ENCODE results near the gene POC1B.
"Not testable (repeated sequence)": the region's sequence is repeated elsewhere in the genome, so short reads cannot be mapped to it uniquely, and the experiment has no call there.

Gene POC1B

DNA sequence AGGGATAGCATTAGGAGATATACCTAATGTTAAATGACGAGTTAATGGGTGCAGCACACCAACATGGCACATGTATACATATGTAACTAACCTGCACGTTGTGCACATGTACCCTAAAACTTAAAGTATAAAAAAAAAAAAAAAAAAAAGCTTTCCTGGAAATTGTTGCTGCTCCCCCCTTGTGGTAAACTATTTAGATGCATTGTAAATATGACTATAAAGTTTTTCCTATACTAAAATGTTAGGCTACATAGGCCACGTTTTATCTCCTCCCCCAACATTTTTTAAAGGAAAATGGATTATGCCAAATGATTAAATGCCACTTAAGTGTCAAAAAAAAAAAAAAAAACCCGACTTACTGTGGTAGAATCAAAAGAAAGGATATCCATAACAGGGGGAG is 66.6 kb downstream of the POC1B start:
- not testable (repeated sequence) for DNase-seq

DNA sequence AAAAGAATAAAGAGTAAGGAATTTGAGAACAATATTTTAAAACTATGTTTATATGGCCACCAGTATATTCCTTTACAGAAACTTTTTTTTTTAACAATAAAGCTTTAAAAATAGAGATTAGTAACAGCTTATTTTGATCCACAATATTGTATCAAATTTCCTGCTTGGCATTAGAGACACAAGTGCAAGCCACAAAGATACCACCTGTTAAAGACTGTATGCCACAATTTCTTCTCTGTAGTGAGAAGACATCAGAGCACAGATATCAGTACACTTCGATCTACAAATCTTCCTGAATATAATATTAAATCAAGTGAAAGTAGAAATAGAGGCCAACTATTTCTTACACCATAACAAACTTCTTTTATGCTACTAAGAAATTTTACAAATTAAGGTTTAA is 69.3 kb downstream of the POC1B start:
- no peak for DNase-seq

DNA sequence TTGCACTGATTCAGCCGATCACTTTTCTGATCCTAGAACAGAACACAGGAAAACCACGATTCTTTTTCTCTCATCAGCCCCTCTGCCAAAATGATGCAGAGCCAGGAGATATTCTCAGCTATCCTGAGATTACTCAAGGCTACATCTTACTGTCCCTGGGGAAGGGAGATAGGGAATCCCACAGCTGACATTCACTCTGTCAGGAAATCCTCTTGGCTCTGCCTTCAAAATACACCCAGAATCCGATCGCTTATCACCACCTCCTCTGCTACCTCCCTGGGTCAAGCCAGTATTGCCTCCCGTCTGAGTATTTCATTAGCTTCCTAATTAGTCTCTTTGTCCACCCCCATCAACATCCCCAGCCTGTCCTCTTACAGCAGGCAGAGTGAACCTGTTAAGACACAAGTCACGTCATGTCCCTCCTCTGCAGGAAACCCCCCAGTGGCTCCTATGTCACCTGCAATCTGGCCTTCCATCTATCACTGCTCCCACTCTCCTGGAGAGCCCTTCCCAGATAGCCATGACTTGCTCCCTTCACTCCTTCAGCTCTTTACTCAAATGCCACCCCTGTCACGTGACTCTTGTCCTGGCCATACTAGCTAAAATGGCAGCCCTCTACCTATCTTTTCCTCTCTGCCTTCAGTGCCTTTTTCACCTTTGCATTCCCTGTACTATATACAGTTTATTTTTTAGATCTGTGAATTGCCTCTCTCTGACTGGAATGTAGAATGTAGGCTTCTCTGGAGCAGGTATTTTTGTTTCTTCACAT is 71.6 kb downstream of the POC1B start:
- DNase-seq, result no peak

DNA sequence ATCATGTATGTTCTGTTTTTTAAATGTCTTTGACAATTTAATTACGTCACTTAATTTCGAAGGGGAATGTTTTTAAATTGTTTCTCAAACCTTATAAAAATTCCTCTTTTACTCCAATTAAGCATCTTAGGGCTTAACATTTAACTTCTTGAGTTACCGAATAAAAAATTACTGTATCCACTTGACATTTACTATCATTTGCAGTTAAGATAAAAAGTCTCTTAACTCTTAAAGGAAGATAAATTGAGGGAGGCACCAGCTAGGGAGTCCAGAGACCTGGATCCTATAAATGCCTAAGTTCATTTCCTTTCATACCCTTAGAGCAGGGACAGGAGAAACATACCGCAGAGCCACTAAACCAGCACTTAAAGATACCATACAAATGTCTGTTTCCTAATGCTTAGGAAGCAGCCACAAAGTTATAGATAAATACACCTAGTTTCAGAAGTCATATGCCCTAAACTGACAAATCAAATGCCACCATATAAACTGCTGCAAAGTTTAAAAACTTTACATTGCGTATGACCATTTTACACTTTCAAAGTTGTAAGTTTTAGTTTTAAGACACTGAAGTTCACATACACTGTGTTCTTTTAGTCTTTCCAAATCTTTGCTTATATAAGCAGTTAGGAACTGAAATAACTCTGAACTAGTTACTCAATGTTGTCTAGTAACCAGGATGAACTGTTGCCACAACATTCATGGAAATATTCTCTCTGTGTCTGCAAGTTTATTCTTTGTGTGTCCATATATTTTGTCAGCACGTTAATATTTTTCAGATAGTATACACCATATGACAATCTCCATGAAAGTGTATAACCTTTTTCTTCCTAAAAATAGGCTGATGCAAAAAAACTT is 72.5 kb downstream of the POC1B start:
- DNase-seq, result no peak

DNA sequence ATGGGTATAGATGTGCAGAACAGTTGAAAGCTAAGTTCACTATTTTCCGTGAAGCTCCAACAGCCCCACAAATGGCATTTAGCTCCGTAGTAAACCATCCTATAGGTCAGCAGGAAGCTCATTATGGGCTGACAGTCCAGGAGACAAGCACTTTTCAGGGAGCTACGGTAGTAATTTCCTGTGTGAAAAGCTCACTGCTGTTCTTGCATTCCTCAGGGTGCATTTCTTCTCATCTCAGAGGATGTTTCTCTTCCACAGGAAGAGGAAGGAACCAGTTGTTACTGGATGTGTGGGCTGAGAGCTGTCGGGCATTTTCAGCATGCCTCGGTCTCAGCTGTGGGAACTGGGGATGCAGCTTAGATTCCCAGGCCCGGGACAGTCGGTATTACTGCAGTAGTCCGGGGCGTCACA is 74.0 kb downstream of the POC1B start:
- no peak for DNase-seq

DNA sequence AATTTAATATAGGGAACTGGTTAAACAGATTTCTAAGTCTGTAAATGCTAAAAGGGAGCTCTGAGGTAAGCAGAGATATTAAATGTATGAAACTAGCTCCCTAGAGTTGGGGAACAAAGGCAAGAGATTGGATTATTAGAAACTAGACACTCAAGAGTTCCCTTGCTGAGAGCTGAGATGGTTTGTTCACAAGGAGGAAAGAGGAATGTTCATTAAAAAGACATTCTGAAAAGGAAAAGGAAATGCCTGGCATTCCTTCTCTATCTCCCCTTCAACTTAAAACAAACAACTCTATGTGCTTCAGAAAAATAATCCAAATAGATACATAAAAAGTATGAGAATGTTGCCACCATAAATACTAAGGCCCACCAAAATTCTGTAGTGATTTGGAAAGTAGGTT is 74.9 kb downstream of the POC1B start:
- DNase-seq, result no peak

DNA sequence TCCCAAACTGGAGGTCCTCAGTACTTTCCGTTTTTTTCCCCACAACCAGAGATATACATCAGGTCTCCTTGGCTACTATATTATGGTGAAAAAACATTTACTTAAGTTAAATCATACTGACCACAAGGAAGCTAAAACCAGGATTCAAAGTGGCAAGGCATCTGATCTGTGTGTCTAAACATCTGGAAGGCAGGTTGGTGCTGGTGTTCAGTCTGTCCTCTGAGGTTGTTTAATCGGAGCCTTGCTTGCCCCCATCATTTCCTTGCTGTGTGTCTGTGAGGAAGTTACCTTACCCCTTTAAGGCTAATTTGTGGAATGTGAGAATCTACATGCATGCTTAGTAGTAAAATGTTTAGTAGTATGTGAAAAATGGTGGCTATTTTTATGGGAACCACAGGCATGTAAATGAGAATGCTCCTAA is 76.9 kb downstream of the POC1B start:
- no peak for DNase-seq

DNA sequence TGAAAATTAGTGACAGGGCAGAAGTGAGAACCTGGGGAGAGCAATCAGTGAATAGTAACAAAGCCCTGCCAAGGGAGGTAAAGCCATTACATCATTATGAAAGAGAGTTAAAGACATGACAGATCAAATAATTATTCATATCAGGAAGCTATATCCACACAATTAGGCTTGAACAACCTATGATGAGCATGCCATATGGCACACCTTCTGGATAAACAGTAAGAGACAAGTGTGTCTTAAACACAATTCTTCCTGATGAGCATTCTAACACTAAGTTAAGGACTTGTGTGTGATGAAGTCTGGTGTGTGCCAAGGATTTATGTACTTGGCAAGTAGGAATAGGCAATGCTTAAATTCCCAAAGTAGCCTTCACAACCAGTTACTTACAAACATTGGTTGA is 77.3 kb downstream of the POC1B start:
- no peak for DNase-seq

DNA sequence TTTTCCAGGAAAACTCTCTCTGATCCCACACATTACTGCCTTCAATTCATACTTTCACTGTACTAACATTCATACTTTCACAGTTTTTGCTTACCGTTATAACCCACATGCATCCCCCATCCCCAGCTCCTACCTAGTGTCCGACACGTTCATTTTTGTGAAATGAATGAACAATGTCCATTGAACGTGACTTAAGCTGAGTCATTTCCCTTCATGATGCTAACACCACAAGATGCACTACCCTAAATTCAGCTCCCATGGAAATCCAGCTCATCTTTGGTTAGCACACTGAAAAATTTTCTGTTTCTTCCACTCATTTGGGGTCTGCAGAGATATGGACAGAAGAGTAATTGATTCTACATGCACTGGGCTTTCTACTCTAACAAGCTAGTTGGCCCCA is 85.9 kb downstream of the POC1B start:
- no peak for DNase-seq

DNA sequence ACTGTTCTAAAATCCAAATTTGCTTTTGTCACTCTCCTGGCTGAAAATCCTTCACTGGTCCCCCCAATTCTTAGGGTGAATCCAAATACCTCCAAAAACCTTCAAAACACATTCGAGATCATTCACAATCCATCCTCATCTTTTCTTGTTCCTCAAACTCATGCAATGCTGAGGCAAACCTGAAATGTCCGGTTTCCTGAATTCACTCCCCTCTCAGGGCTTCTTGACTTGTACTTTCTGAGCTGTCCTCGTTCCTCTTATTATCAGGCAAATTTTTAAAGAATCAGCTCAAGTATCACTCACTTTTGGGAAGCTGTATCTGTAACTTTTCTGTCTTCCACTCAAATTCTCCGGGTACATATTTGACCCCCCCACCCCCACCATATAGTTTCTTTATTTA is 88.6 kb downstream of the POC1B start:
- no peak for DNase-seq

DNA sequence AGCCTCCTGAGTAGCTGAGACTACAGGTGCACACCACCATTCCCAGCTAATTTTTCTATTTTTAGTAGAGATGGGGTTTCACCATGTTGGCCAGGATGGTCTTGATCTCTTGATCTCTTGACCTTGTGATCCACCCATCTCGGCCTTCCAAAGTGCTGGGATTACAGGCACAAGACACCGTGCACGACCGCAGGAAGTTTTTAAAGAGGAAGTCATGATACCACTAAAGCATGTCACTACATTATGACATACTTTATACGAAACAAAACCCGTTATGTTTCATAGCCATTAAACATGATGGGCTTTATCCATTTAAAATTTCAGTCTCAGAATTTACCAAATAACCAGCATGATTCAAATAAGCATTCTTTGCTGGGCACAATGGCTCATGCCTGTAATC is 89.8 kb downstream of the POC1B start:
- DNase-seq, result no peak

DNA sequence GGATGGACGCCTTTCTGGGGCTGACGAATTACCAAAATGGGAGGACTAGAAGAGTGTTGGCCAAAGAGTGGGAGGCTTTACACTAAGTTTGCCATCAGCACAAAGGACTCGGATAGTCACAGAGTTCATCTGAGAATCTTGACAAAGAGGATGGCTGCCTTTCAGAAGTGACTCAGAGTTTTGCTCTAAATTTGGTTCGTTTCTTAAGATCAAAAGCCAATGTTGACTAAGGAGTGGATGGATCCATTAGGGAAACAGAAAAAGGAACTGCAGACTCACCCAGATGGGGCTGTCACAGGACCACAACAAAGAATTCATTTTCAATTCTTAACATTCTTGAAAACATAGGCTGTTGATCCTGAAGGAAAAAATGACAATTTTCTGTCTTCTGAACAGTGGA is 92.2 kb downstream of the POC1B start:
- DNase-seq, result no peak

DNA sequence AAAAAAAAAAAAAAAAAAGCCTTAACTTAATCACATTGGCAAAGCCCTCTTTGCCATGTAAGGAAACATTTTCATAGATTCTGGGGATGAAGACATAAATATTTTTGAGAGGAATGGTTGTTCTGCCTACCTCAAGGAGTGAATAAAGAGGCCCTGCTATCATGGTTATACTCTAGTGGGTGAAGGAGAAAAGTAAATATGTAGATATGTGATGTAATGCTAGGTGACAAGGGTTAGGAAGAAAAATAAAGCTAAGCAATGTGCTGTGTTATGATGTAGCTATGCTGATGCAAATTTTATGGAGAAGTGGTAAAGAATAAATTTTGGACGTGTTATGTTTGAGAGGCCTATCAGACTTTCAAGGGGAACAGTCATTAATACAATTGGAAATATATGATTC is 93.5 kb downstream of the POC1B start:
- no peak for DNase-seq

DNA sequence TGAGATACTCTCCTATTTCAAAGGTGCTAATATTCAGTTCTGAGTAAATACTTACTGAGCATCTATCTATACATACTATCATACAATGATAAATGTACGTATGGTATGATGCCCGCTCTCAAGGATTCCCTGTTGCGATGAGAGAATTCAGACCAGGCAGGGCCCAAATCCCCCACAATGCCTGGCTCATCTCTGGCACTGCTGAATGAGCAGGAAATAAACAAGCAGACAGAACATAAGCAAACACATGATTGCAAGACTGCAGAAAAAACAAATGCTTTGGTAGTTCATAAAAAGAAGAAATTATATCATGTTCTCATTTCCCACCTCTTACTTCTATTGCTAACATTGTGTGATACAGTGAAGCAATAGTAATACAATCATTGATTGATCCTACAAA is 96.3 kb downstream of the POC1B start:
- DNase-seq, result no peak

DNA sequence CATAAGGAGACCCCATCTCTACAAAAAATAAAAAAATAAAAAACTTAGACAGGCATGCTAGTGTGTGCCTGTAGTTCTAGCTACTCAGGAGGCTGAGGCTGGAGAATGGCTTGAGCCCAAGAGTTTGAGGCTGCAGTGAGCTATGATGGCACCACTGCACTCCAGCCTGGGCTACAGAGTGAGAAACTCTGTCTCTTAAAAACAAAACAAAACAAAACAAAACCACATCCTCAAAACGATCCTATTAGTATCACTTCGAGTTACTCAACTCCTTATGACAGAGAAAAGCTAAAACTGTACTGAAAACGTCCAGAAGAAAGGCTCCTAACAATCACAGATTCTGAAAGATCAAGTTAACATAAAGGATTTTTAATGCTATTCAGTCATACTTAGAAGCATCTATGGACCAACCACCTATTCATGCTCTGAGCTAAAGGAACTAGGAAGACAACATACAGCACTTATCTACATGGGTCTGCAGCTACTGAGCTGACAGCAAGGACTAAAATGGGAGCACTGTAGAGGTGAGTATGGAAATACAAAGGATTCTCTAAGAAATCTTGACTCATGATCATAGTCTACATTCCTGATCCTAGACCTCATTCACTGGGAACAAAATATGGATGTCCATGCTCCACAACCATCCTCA is 98.2 kb downstream of the POC1B start:
- no peak for DNase-seq

DNA sequence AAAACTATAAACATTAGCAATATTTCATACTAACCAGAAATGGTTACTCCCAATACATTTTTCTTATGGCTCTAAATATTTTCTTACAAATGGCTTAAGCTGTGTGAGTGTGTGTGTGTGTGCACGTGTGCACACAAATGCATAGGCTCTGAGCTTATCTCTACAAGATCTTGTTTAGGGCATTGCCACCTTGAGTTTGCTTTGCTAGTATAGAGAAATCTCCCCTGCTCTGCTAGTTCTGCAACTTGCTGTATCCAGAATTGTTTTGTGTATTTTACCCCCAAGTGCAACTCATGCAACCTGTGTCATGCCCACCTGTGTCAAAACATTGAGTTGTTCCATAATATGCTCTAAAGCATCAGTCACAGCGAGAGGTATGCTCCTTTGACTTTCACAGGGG is 101.0 kb downstream of the POC1B start:
- DNase-seq, result no peak

DNA sequence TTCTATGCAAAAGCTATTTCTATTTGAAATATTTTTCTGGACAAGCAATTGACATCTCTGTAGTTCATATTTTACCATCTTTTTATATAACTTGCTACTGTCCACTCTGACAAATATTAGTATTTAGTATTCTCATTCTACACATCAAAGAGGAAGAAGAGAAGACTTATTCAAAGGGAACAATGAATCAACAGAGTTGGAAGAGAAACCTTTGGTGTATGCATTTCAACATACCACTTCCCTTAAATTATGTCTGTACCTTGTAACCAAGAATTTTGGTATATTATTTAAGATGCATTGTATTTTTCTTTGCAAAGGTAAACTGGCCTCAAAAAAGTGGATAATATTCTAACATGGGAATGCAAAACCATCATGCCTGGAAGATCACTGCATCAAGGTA is 101.5 kb downstream of the POC1B start:
- no peak for DNase-seq

DNA sequence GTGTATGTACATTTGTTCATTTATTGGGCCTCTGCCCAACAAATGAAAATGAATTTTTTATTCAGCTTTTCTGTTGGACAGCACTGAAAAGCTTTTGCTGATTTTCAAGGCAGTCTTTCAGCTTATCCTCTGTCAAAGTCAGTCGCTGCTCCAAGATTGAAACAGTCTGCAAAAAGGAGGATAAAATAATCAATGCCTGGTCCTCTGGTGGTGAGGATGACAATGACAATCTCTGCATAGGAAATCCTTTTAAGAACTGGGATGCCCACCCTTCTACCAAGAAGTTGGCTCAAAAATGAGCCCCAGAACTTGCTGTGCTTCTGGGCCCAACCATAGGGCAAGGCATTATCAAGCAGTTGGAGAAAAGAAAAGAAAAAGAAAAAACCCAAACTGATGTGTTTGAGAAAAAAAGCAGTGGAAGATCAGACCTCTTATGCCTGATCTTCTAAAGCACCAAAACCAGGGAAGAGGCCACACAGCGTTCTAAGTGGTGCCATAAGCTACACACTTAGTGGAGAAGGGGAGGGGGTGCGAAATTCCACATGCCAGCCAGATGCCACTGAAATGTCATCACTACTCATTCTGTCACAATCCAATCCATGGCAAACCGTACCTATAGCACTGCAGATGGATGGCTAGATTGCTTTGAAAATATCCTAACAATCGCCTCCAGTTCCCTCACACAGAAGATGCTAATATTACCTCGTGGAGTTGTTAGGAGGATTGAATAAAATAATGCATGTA is 104.6 kb downstream of the POC1B start:
- no peak for DNase-seq

DNA sequence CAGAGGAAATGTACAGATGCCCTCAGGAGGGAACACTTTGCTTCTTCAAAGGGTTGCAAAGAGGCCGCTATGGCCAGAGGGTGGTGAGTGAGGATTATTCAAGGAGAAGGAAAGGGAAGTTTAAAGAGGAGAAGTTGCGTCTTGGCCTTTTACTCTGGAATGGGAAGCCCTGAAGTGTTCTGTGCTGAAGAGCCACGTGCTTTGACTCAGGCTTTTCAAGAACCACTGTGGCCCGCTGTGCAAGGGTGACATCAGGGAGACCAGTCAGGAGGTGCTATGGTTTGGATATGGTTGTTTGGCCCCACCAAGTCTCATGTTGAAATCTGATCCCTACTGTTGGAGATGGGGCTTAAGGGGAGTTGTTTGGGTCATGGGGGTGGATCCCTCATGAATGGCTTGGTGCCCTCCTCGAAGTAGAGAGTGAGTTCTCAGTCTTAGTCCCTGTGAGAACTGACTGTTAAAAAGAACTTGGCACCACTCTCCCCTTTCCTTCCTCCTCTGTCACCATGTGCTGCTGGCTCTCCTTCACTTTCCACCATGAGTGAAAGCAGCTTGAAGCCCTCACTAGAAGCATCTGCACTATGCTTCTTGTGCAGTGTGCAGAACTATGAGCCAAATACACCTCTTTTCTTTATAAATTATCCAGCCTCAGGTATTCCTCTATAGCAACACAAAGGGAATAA is 107.5 kb downstream of the POC1B start:
- DNase-seq, result no peak

DNA sequence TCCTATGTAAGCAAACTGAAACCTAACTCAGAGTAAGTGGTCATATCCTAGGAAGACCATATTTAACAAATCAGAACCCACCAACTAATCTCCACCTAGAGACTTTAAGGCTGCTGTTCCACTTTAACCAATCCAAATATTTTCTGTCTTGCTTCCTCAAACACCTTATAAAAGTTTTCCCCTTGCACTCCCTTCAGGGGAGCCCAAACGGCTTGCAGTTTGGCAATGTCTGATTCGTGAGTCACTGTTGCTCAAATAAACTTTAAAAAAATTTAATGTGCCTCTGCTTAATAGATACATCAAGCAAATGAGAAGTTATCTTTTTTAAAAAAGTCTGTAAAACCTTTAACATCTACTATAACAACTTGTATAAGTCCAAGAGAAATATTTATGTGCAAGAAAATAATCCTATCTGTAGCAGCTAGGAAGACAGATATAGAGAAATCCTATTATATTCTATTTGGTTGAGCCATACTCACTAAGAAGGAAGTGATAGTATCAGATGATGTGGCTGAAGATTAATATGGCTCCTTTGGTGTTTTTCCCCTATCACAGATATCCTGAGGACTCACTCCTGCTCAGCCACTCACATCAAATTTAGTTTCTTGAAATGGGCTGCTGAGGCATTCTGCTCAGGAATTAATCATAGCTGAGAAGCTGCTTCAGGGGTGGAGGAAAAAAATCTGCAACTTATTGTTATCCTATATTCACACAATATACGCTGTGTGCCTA is 108.4 kb downstream of the POC1B start:
- no peak for DNase-seq

DNA sequence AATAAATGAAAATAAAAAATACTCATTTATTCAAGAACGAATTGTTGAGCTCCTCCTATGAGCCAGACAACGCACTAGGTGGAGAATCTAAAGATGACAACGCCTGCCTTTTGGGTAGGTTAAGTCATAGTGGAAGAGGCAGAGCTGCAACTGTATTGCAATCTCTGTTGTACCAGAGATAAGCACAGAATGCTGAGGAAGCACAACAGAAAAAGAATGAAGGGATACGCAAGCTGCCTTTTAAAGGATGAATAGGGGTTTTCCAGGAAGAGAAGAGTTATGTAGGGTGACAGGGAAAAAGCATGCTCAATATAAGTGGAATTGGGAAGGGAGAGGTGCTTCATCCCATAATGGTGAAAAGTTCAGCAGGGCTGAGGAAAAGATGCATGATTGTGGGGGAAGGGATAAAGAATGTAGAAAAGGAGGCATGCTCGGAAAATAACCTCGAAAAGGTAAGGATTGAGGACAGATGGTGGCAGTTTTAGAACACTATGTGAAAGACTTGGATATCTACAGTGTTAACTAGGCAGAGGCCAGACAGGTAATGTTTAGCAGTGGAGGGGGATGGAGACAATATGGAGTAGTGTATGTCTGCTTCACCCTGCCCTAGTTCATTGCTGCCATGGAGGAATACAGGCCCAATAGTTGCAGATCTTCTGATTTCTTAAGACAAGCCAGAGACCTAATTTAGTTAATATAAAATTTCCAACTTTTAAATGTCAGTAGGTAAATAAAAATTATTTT is 109.6 kb downstream of the POC1B start:
- no peak for DNase-seq
